Iris pigment epithelial cell (primary cell): Measurements from ENCODE around the gene POLR3GL.
A peak's percentile ranks its signal among the peaks of the same experiment; 100 is the strongest.

ENCODE experiments used
- DNase-seq: peaks from one replicate; pipeline ENCODE4 v3.0.0-alpha.2; 2011; ENCODE audit warnings: low read depth

POLR3GL gene

GRCh38 chr1:145949219-145949618 lies 15.3 kb upstream of the POLR3GL start:
- DNase-seq: peak; percentile 50

DNA sequence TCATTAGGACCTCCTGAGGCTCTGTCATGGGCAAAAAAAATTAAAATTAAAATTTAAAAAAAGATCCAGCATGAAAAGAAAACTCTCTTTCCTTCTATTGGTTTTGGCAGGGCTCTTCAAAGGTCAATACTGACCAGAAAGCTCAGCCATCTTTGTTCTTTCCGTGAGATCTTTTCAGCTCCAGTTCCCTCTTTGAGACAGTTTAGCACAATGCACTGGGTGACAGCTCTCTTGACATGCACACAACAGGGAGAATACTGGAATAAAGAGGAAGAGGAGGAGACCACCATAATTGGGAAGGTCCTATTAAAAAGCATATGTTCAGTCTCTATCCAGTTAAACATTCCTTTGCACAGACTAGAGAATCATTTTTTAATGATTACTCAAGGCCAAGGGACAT lies 13.0 kb upstream of the POLR3GL start:
- DNase-seq: no peak

GRCh38 chr1:145952903-145953302 lies 11.6 kb upstream of the POLR3GL start:
- no peak for DNase-seq

- DNase-seq: no peak
These were observed 10.6 kb upstream of the POLR3GL start for GRCh38 chr1:145953861-145954260.

GRCh38 chr1:145955436-145955835 lies 9.1 kb upstream of the POLR3GL start:
- DNase-seq: no peak

DNA sequence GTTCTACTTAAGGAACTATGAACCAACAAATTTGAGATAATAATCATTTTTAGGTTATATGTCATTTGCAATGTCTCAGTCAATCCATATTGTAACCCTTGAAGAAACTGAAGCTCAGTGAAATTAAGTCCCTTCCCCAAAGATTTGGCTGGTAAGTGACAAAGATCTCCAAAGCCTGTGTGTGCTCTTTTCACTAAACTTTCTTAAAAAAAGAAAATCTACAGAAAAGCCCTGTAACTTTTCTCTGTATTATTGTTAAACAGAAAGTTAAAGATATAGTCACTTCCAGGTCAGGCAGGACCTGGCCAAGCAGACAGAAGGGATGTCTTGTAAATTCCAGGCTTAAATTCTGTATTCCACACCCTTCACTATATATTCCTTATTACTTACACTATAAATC lies 8.1 kb upstream of the POLR3GL start:
- DNase-seq: no peak

DNA sequence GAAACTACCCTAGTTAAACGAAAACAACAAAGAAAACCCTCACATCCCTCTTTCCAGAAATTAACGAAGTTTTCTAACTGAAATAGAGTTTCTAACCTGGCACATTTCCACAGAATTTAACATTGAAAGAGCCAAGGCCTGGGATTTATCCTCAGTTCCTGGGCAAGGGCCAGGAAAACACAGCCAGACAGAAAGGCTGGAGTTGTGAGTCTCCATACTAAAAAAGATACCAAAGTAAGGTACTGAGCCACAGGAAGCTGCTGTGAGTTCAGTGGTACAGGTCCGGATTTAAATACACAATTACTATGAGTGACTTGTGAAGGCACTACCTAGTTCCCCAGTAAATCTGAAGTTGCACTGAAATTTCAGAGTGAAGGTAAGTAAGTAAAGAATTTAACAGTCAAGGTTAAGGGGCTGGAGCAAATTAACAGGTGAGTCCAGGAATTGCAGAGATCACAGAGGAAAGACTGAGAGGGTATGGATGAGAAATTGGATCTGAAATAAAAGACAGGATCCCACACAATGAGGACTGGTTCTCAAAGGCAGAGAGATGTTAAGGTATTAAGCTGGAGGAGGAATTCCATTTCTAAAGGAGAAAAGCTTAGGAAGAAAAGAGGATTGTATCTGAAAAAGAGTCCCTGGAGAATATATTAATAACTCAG lies 7.6 kb upstream of the POLR3GL start:
- DNase-seq: no peak

GRCh38 chr1:145957443-145958319 lies 6.8 kb upstream of the POLR3GL start, which contains the start of gene LIX1L:
LIX1L (minus strand) TSS chr1:145958017; CDS start chr1:145957927, 90 bp downstream.
- DNase-seq: peak; percentile 98

GRCh38 chr1:145958734-145959133 lies 5.8 kb upstream of the POLR3GL start:
- no peak for DNase-seq

DNA sequence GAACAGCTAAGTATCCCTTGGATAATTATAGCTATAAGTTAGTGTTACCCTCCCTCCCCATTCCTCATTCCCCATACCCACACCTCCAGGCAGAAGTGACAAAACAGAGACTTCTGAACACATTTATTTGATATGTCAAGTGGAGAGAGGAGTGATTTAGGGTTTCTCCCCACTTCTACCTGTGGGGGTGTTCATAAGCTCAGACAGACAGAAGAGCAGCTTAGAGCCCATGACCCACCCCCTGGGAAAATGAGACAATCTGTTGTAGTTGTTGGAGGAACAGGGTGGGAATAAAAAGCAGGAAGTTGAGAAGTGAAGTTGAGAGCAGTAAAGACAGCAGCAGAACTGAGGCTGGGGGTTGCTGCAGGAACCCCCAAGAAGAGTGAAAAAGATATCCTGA lies 5.2 kb upstream of the POLR3GL start:
- DNase-seq: no peak

GRCh38 chr1:145959957-145960467 lies 4.5 kb upstream of the POLR3GL start:
- DNase-seq: no peak

DNA sequence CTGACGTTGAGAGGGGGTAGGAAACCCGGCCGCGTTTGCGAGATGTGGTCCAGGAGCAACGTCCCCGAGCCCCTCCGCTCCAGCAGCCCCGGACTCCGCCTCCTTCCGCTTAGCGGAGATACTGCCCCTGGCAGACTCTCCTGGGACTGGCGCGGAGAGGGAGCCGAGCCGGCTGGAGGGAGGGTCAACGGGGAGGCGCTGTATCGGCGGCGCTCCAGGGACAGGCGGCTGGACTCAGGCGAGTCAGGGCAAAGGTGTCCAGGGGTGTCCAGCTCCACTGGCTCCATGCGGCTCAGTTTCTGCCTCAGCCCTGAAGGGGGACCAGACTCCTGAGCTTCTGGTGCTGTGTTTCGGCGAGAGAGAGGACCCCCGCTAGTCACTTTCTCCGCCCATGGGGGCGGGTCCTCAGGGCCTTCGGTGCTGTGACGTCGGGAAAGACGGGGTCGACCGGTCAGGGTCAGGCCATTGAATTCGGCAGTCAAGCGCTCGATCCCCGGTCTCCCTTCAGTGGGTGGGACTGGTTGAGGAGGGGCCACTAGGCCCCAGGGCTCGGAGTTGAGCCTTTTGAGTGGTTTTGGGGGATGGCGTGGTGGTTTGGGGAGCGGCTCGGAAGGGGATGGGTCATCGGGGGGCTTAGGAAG lies 3.9 kb upstream of the POLR3GL start:
- DNase-seq: peak; percentile 63

DNA sequence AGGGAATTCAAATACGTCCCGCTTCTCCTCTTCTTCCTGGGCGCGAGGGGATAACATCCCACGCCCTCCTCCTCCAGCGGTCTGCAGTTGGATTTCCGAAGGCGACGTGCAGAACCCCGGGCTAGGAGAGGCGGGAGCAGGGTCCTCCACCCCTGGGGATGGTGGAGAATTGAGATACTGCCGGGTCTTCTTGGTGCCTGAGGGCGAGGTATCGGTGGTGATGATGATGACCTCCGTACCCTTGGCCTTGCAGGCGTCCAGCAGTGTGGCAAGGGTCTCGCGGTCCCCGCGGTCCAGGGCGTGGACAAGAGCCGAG lies 3.4 kb upstream of the POLR3GL start:
- no peak for DNase-seq

GRCh38 chr1:145961425-145962156 lies 2.9 kb upstream of the POLR3GL start:
- no peak for DNase-seq

DNA sequence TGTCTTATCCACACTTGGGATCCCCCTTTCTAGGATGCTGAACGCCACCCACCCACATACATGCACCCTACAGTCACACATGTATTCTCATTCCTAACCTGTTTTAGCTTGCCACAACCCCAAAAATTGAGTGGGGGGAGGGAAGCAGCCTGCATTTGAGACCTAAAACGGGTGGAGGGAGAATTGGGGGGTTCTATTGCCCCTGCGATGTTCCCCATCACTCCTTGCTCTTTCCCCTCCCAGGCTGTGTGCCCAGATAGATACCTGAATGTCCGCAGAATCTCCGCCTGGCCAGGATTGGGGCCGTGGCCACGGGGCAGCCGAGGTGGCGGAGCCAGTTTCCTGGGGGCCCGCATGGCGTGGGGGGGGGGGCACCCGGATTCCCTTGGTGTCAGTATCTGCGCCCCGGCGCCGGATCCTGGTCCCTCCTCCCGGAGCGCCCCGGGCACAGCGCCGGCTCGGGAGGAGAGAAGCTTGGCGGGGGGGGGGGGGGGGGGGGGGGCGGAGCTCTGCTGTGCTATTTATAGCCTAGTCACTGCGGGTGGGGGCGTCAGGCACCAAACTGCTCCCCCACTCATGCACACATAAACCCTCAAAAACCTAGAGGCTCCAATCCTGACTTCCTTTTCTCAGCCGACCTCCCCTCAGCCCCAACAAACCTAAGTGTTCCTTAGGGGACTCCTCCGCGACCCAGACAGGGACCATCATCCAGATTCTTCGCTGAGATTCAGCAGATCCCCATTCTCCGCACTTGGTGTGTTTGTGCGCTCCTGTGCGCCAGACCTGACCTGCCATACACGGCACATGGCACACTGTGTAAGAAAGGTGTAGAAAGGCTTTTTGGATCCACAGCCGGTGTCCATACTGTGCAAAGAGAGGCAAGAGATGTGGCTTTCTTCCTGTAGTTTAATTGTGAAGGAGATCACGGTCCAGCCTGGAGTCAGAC lies 2.1 kb upstream of the POLR3GL start:
- DNase-seq: no peak

- peak; percentile 45 for DNase-seq
These were observed 1.0 kb upstream of the POLR3GL start for GRCh38 chr1:145963265-145964019.

DNA sequence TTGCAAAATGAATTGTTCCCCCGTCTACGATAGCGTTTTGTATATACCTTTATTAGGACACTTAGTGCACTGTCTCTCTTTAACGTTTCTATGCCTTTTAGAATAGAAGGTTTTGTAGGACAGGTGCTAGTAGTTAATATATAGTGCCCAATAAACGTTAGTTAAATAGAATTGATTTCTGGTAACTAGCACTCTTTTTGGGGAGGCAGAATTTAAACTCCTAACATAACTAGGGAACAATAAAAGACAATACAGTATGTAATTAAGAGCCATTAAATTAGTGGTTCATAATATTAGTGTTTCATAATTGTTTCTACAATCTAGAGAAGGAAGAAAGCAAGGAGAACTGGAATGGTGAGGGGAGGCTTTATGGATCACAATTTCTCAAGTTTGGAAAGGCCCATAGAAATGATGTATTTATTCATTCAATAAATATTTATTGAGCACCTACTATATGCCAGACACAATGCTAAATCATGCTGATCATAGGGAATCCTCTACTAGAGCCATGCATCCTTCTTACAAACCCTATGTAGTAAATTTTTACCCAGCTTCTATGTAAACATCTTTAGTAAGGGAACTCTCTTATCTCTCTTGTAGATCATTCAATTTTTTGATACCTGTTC lies 742 bp downstream of the POLR3GL start:
- no peak for DNase-seq

GRCh38 chr1:145967288-145967687 lies 2.8 kb downstream of the POLR3GL start:
- no peak for DNase-seq

DNA sequence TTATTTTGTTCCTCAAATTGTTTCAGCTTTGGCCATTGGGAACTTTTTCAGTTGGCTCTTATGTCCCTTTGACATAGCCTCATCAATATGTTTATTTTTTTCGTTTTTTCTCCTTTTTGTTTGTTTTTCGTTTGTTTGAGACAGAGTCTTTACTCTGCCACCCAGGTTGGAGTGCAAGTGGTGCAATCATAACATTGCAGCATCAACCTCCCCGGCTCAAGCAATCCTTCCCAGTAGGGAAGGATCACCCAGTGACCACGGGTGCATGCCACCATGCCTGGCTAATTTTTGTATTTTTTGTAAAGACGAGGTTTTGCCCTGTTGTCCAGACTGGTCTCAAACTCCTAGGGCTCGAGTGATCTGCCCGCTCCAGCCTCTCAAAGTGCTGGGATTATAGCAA lies 8.1 kb downstream of the POLR3GL start:
- no peak for DNase-seq

- DNase-seq: no peak
These were observed 10.2 kb downstream of the POLR3GL start for GRCh38 chr1:145974721-145975120.
